SK-N-SH treated with all-trans-retinoic acid at 6 μM for 48 hours (cell line): ENCODE measurements around the gene SDK1.

ENCODE experiments used
- ATAC-seq: fragments of 200-7000 bp; cut with Tn5 transposase; 3 replicates; pipeline ENCODE4 v1.9.1; 2020; ENCODE audit warnings: mild to moderate bottlenecking, moderate library complexity
- ARNTL ChIP-seq: fragments of 450-650 bp; formaldehyde crosslinking; IDR thresholded peaks from 2 replicates; pipeline ENCODE4 v1.5.0; 2020; ENCODE audit warnings: low read depth, mild to moderate bottlenecking, moderate library complexity, borderline replicate concordance
- BACH2 ChIP-seq: fragments of 250-450 bp; sonication (Bioruptor Pico); IDR thresholded peaks from 2 replicates; pipeline ENCODE4 v1.9.0; 2021; ENCODE audit warnings: mild to moderate bottlenecking, borderline replicate concordance
- CREB5 ChIP-seq: fragments of 250-450 bp; sonication (Bioruptor Pico); IDR thresholded peaks from 2 replicates; pipeline ENCODE4 v1.5.1; 2020; ENCODE audit warnings: low read depth, mild to moderate bottlenecking, moderate library complexity
- CSRNP3 ChIP-seq: fragments of 250-450 bp; sonication (Bioruptor Pico); IDR thresholded peaks from 2 replicates; pipeline ENCODE4 v1.5.1; 2021; ENCODE audit warnings: mild to moderate bottlenecking, moderate library complexity
- ESRRG ChIP-seq: fragments of 250-450 bp; sonication (Bioruptor Pico); IDR thresholded peaks from 2 replicates; pipeline ENCODE4 v1.6.1; 2021; ENCODE audit warnings: mild to moderate bottlenecking
- GLIS3 ChIP-seq: fragments of 250-450 bp; sonication (Bioruptor Pico); IDR thresholded peaks from 2 replicates; pipeline ENCODE4 v1.5.0; 2020; ENCODE audit warnings: mild to moderate bottlenecking, moderate library complexity
- OSR1 ChIP-seq: fragments of 250-450 bp; sonication (Bioruptor Pico); IDR thresholded peaks from 2 replicates; pipeline ENCODE4 v1.8.0; 2022; ENCODE audit warnings: moderate library complexity, mild to moderate bottlenecking, inconsistent platforms
- PATZ1 ChIP-seq: fragments of 250-450 bp; sonication (Bioruptor Pico); IDR thresholded peaks from 2 replicates; pipeline ENCODE4 v1.8.0; 2020; ENCODE audit warnings: mild to moderate bottlenecking, moderate library complexity, borderline replicate concordance
- POU6F1 ChIP-seq: fragments of 250-450 bp; sonication (Bioruptor Pico); IDR thresholded peaks from 2 replicates; pipeline ENCODE4 v1.8.0; 2021; ENCODE audit warnings: low read depth, mild to moderate bottlenecking, moderate library complexity, borderline replicate concordance
- PPARA ChIP-seq: fragments of 250-450 bp; sonication (Bioruptor Pico); IDR thresholded peaks from 2 replicates; pipeline ENCODE4 v1.5.0; 2020; ENCODE audit warnings: mild to moderate bottlenecking, borderline replicate concordance
- RARB ChIP-seq: fragments of 250-450 bp; sonication (Bioruptor Pico); IDR thresholded peaks from 2 replicates; pipeline ENCODE4 v1.8.0; 2021; ENCODE audit warnings: mild to moderate bottlenecking, moderate library complexity
- SNAI2 ChIP-seq: fragments of 250-450 bp; sonication (Bioruptor Pico); IDR thresholded peaks from 2 replicates; pipeline ENCODE4 v1.5.0; 2020; ENCODE audit warnings: mild to moderate bottlenecking, moderate library complexity
- TCF4 ChIP-seq: fragments of 250-450 bp; sonication (Bioruptor Pico); IDR thresholded peaks from 2 replicates; pipeline ENCODE4 v1.8.0; 2021; ENCODE audit warnings: mild to moderate bottlenecking, moderate library complexity, borderline replicate concordance
- TOX ChIP-seq: fragments of 250-450 bp; sonication (Bioruptor Pico); IDR thresholded peaks from 2 replicates; pipeline ENCODE4 v1.8.0; 2021; ENCODE audit warnings: mild to moderate bottlenecking, moderate library complexity, borderline replicate concordance
- TSHZ2 ChIP-seq: fragments of 250-450 bp; sonication (Bioruptor Pico); IDR thresholded peaks from 2 replicates; pipeline ENCODE4 v1.5.0; 2020; ENCODE audit warnings: mild to moderate bottlenecking, moderate library complexity
- ZFP30 ChIP-seq: fragments of 450-650 bp; formaldehyde crosslinking; IDR thresholded peaks from 2 replicates; pipeline ENCODE4 v1.5.0; 2022; ENCODE audit warnings: mild to moderate bottlenecking, moderate library complexity
- ZNF565 ChIP-seq: fragments of 450-650 bp; formaldehyde crosslinking; conservative IDR thresholded peaks from 2 replicates; pipeline ENCODE4 v1.5.0; 2020; ENCODE audit warnings: low read depth, mild to moderate bottlenecking, moderate library complexity
- ZNF70 ChIP-seq: fragments of 450-650 bp; formaldehyde crosslinking; IDR thresholded peaks from 2 replicates; pipeline ENCODE4 v1.5.0; 2020; ENCODE audit warnings: mild to moderate bottlenecking, moderate library complexity

The SDK1 gene

GRCh38 chr7:4127909-4128560 lies 827.0 kb downstream of the SDK1 start:
- no peak for ATAC-seq
- no peak for TF ChIP-seq OSR1 (CRISPR knock-in tag)
- no peak for TF ChIP-seq TOX (CRISPR knock-in tag)
- TF ChIP-seq CREB5, result no peak
- no peak for TF ChIP-seq TSHZ2 (CRISPR knock-in tag)
- TF ChIP-seq TCF4 (CRISPR knock-in tag), result no peak
- TF ChIP-seq PPARA (CRISPR knock-in tag), result no peak
- TF ChIP-seq SNAI2, result no peak
- TF ChIP-seq PATZ1 (CRISPR knock-in tag), result no peak
- TF ChIP-seq GLIS3 (CRISPR knock-in tag), result no peak
- no peak for TF ChIP-seq RARB (CRISPR knock-in tag)
- TF ChIP-seq ZNF70 (CRISPR knock-in tag), result no peak
- no peak for TF ChIP-seq ARNTL (CRISPR knock-in tag)
- TF ChIP-seq BACH2 (CRISPR knock-in tag), result no peak
- TF ChIP-seq ESRRG, result no peak
- TF ChIP-seq ZNF565 (CRISPR knock-in tag), result no peak
- no peak for TF ChIP-seq CSRNP3

- no peak for ATAC-seq
- TF ChIP-seq TCF4 (CRISPR knock-in tag) (peak; percentile 21; the same call in 1 of the 2 replicates), TOX (CRISPR knock-in tag) (no peak)
These were observed 828.5 kb downstream of the SDK1 start for GRCh38 chr7:4129481-4130122.

- ATAC-seq, result no peak
- TF ChIP-seq TSHZ2 (CRISPR knock-in tag), result no peak
- TF ChIP-seq ESRRG, result no peak
- no peak for TF ChIP-seq PPARA (CRISPR knock-in tag)
- TF ChIP-seq TCF4 (CRISPR knock-in tag), result no peak
- TF ChIP-seq ZFP30 (CRISPR knock-in tag), result no peak
- no peak for TF ChIP-seq POU6F1
- no peak for TF ChIP-seq RARB (CRISPR knock-in tag)
These were observed 830.0 kb downstream of the SDK1 start for GRCh38 chr7:4131063-4131462.
